B cell (primary cell): ENCODE measurements around the gene WFIKKN2. TPM values are rescaled to one million over a fixed set of nuclear protein-coding genes. Genes with fewer than 3 reads are reported as not detected.

Experiments used
- ATAC-seq: fragments of 200-7000 bp; cut with Tn5 transposase; one replicate; pipeline ENCODE4 v1.10.0; 2021; ENCODE audit warnings: low read depth, mild to moderate bottlenecking, moderate number of reproducible peaks, moderate library complexity
- CTCF ChIA-PET: fragments of 350-600 bp; sonication (Branson Sonifier 250); formaldehyde crosslinking; loops from one replicate; lab custom pipeline; 2021; ENCODE audit warnings: antibody characterized with exemption, inconsistent platforms; lab: Charles Lee
- POLR2A ChIA-PET: fragments of 350-600 bp; sonication (Branson Sonifier 250); formaldehyde crosslinking; loops from one replicate; lab custom pipeline; 2021; ENCODE audit warnings: antibody characterized with exemption; lab: Charles Lee
- DNase-seq: peaks from one replicate; pipeline ENCODE4 v3.0.0; 2013
- H2AFZ ChIP-seq: 2 replicates; pipeline ENCODE4 v1.6.1; 2012; ENCODE audit warnings: mild to moderate bottlenecking, low read depth, low read length; ENCODE audit not compliant: insufficient read depth, poor library complexity, severe bottlenecking
- H3K27ac ChIP-seq, 2 donors: 1 replicate in 1 of 2; 2 replicates in 1 of 2; pipeline ENCODE4 v1.5.1; 2012 to 2013; ENCODE audit warnings: low read length in 2 of 2, mild to moderate bottlenecking in 2 of 2, moderate library complexity in 1 of 2
- H3K27me3 ChIP-seq, 4 experiments: fragments of 200-600 bp in 1 of 4; sonication (generic) in 1 of 4; replicated peaks in 1 of 4; 1 replicate in 2 of 4; 2 replicates in 2 of 4; pipeline versions ENCODE4 v1.6.1 to v1.7.0; 2013 to 2016; ENCODE audit warnings: low read length in 3 of 4, mild to moderate bottlenecking in 2 of 4, mixed read lengths in 1 of 4, moderate library complexity in 1 of 4; ENCODE audit not compliant: insufficient read depth in 4 of 4, control insufficient read depth in 3 of 4; ENCODE audit errors: control extremely low read depth in 1 of 4
- H3K36me3 ChIP-seq, 2 experiments: replicated peaks in 1 of 2; 1 replicate in 1 of 2; 2 replicates in 1 of 2; pipeline versions ENCODE4 v1.6.1 to v1.7.1; 2013; ENCODE audit warnings: low read length in 1 of 2; ENCODE audit not compliant: insufficient read depth in 2 of 2, control insufficient read depth in 1 of 2; ENCODE audit errors: control extremely low read depth in 1 of 2, extremely low read depth in 1 of 2
- H3K4me1 ChIP-seq, 2 donors: fragments of 200-600 bp in 1 of 2; sonication (generic) in 1 of 2; 1 replicate in 1 of 2; 2 replicates in 1 of 2; pipeline versions ENCODE4 v1.5.1 to v1.6.1; 2013 to 2017; ENCODE audit warnings: low read length in 2 of 2; ENCODE audit not compliant: control insufficient read depth in 2 of 2, insufficient read depth in 2 of 2
- H3K4me2 ChIP-seq: replicated peaks from 2 replicates; pipeline ENCODE3; 2012; ENCODE audit warnings: mild to moderate bottlenecking, low read depth, low read length; ENCODE audit not compliant: poor library complexity, severe bottlenecking
- H3K4me3 ChIP-seq, 5 experiments: fragments of 200-600 bp in 1 of 5; sonication (generic) in 1 of 5; 1 replicate in 3 of 5; 2 replicates in 2 of 5; pipeline versions ENCODE4 v1.5.1 to v1.7.0; 2011 to 2016; ENCODE audit warnings: low read length in 4 of 5, mild to moderate bottlenecking in 4 of 5, low read depth in 2 of 5, control low read depth in 1 of 5, moderate library complexity in 1 of 5; ENCODE audit not compliant: insufficient read depth in 1 of 5; ENCODE audit errors: control extremely low read depth in 1 of 5, extremely low read depth in 1 of 5
- H3K79me2 ChIP-seq: fragments of 200-600 bp; sonication (generic); one replicate; pipeline ENCODE4 v1.6.0; 2016; ENCODE audit warnings: low read length; ENCODE audit not compliant: control insufficient read depth, insufficient read depth
- H3K9ac ChIP-seq: fragments of 200-600 bp; sonication (generic); 2 replicates; pipeline ENCODE4 v1.6.1; 2017; ENCODE audit warnings: mild to moderate bottlenecking, low read length, moderate library complexity
- H3K9me3 ChIP-seq, 3 donors: one replicate each; pipeline versions ENCODE4 v1.6.1 to v1.7.1; 2013; ENCODE audit warnings: low read length in 2 of 3; ENCODE audit not compliant: control insufficient read depth in 2 of 3, insufficient read depth in 1 of 3; ENCODE audit errors: control extremely low read depth in 1 of 3
- H4K20me1 ChIP-seq: 2 replicates; pipeline ENCODE4 v1.6.0; 2012; ENCODE audit warnings: mild to moderate bottlenecking, low read length; ENCODE audit not compliant: insufficient read depth, control insufficient read depth, poor library complexity, severe bottlenecking
- H3K27ac Mint-ChIP-seq: one replicate; pipeline ENCODE4 v1.8.0; 2021; ENCODE audit warnings: mixed read lengths
- H3K27me3 Mint-ChIP-seq: one replicate; pipeline ENCODE4 v1.8.0; 2021; ENCODE audit warnings: mixed read lengths
- H3K4me1 Mint-ChIP-seq: one replicate; pipeline ENCODE4 v1.8.0; 2021; ENCODE audit warnings: mixed read lengths
- H3K4me3 Mint-ChIP-seq: one replicate; pipeline ENCODE4 v1.8.0; 2021; ENCODE audit warnings: mixed read lengths
- H3K9me3 Mint-ChIP-seq: one replicate; pipeline ENCODE4 v1.8.0; 2022; ENCODE audit warnings: mixed read lengths; ENCODE audit not compliant: insufficient read depth
- EZH2 ChIP-seq: IDR thresholded peaks from 2 replicates; pipeline ENCODE4 v1.6.1; 2012; ENCODE audit warnings: borderline replicate concordance, low read depth, mild to moderate bottlenecking, moderate library complexity, low read length; ENCODE audit not compliant: insufficient read depth, poor library complexity, severe bottlenecking
- WGBS: methylation state at CpG from one replicate; pipeline ENCODE4 v1.1.5; 2013; ENCODE audit warnings: missing lambda C conversion rate; ENCODE audit not compliant: insufficient coverage; 5-methylcytosine and 5-hydroxymethylcytosine counted together
- intact Hi-C: fragments of 100-400 bp; cut with micrococcal nuclease; formaldehyde crosslinking; loops from one replicate; pipeline ENCODE4 v1.10.0; 2022
- polyA plus RNA-seq: library from polyadenylated mRNA; depleted of rRNA; stranded (reverse); fragments of >200 nt; gene quantifications from 2 replicates; pipeline ENCODE4 v1.2.3, GENCODE V29; 2012
- total RNA-seq, 2 donors: library from RNA; stranded (reverse); fragments of 120-200 nt in 1 of 2; gene quantifications; 1 replicate in 1 of 2; 2 replicates in 1 of 2; pipeline versions ENCODE4 v1.2.3 to v1.2.4, GENCODE V29; 2013 to 2022
- TF ChIP-seq, protein P1 (sequence below): fragments of 200-600 bp; IDR thresholded peaks from one replicate; pipeline ENCODE4 v1.8.0; 2022; ENCODE audit warnings: antibody characterized with exemption, mild to moderate bottlenecking

Gene WFIKKN2
- total and polyA plus RNA-seq, 2 donors (not counting 1 experiment from before 2014, with no cell fraction given), result not detected

DNA sequence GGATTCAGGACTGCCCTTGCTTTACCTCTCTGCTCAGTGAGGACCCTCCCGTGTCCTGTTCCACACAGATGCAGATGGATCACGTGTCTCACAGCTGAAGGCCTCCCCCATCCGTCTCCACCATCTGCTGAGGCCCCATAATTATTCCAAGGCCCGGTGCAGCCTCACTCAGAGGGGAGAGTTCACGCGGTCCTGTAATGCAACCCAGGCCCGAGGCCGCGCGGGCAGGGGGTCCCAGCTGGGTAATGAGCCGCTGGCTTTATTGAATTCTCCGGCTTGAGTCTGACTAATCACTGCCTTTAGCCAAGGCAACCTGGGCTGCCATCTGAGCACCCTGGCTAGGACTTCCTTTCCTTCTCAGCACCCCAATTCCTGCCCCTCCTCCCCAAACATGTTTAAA lies 4.4 kb upstream of the WFIKKN2 start:
- ATAC-seq, result no peak
- Mint-ChIP-seq H3K9me3 (no peaks in the 10 kb centered on the region), H3K27me3 (peaks cover 22% of the 10 kb centered on the region), H3K4me3 (no peak overlapping the region), H3K27ac (no peak overlapping the region), H3K4me1 (no peaks in the 10 kb centered on the region)
- Histone ChIP-seq H3K9me3 (no peaks in the 10 kb centered on the region), H3K4me3 (no peak overlapping the region), H3K4me2 (no peak overlapping the region), H4K20me1 (no peaks in the 10 kb centered on the region), H3K9ac (no peak overlapping the region), H3K79me2 (no peaks in the 10 kb centered on the region), H2AFZ (no peak overlapping the region), H3K27me3 (peaks cover 0 to 5% (median under 1%) of the 10 kb centered on the region in 4 experiments), H3K27ac (no peak overlapping the region), H3K36me3 (no peaks in the 10 kb centered on the region), H3K4me1 (no peaks in the 10 kb centered on the region)
- POLR2A ChIA-PET, result no interaction called here
- CTCF ChIA-PET, result no interaction called here
- intact Hi-C loops, result no loop called here
- 93% methylated on average over 11 of the region's 12 CpGs for WGBS
- DNase-seq, result no peak
- no peak for TF ChIP-seq EZH2
- TF ChIP-seq, protein P1, sequence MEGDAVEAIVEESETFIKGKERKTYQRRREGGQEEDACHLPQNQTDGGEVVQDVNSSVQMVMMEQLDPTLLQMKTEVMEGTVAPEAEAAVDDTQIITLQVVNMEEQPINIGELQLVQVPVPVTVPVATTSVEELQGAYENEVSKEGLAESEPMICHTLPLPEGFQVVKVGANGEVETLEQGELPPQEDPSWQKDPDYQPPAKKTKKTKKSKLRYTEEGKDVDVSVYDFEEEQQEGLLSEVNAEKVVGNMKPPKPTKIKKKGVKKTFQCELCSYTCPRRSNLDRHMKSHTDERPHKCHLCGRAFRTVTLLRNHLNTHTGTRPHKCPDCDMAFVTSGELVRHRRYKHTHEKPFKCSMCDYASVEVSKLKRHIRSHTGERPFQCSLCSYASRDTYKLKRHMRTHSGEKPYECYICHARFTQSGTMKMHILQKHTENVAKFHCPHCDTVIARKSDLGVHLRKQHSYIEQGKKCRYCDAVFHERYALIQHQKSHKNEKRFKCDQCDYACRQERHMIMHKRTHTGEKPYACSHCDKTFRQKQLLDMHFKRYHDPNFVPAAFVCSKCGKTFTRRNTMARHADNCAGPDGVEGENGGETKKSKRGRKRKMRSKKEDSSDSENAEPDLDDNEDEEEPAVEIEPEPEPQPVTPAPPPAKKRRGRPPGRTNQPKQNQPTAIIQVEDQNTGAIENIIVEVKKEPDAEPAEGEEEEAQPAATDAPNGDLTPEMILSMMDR, result no peak

DNA sequence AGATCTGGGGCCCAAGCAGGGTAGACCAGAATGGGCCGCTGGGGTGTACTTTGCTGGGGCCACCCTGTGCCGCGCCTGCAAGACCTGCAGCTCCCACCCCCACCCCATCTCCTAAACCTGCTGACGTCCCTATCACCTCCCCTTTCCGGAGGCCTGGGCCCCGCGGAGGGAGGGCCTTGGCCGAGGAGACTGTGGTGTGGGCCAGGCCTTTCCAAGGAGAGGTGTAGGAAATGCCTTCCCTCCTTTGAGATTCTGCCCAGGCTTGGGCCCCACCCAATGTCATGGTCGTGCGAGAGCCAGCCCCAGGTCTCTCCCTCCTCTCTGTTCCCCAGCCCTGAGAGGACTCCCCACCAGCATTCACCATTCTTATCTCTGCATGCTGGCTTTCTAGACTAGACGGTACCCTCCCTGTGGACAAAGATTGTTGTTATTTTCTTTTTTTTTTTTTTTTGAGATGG lies 3.9 kb upstream of the WFIKKN2 start:
- Histone ChIP-seq H3K79me2 (no peaks in the 10 kb centered on the region), H3K4me3 (no peak overlapping the region), H3K4me2 (no peak overlapping the region), H3K9ac (no peak overlapping the region), H3K27ac (no peak overlapping the region), H4K20me1 (no peaks in the 10 kb centered on the region), H3K27me3 (peaks cover 0 to 5% (median under 1%) of the 10 kb centered on the region in 4 experiments), H3K36me3 (no peaks in the 10 kb centered on the region), H3K9me3 (no peaks in the 10 kb centered on the region), H2AFZ (no peak overlapping the region), H3K4me1 (no peaks in the 10 kb centered on the region)
- H3K27ac Mint-ChIP-seq, result no peak overlapping the region
- POLR2A ChIA-PET, result no interaction called here
- H3K4me1 Mint-ChIP-seq, result no peaks in the 10 kb centered on the region
- DNase-seq (no peak), ATAC-seq (no peak)
- no peak overlapping the region for H3K4me3 Mint-ChIP-seq
- TF ChIP-seq, protein P1, result no peak
- TF ChIP-seq EZH2, result no peak
- H3K27me3 Mint-ChIP-seq, result peaks cover 22% of the 10 kb centered on the region
- H3K9me3 Mint-ChIP-seq, result no peaks in the 10 kb centered on the region
- 63% methylated on average over 3 of the region's 11 CpGs for WGBS
- CTCF ChIA-PET, result no interaction called here
- intact Hi-C loops, result no loop called here
